GM08714 (cell line): Measurements from ENCODE around the gene STARD3.

Experiments used
- H3K4me3 ChIP-seq: fragments of 200-500 bp; sonication (Bioruptor generic); 2 replicates; pipeline ENCODE4 v1.5.1; 2014; ENCODE audit warnings: mild to moderate bottlenecking, low read length, inconsistent platforms
- ZNF274 ChIP-seq: IDR thresholded peaks from 2 replicates; pipeline ENCODE4 v1.6.1; 2012; ENCODE audit warnings: mild to moderate bottlenecking, low read depth, low read length

Gene STARD3

DNA sequence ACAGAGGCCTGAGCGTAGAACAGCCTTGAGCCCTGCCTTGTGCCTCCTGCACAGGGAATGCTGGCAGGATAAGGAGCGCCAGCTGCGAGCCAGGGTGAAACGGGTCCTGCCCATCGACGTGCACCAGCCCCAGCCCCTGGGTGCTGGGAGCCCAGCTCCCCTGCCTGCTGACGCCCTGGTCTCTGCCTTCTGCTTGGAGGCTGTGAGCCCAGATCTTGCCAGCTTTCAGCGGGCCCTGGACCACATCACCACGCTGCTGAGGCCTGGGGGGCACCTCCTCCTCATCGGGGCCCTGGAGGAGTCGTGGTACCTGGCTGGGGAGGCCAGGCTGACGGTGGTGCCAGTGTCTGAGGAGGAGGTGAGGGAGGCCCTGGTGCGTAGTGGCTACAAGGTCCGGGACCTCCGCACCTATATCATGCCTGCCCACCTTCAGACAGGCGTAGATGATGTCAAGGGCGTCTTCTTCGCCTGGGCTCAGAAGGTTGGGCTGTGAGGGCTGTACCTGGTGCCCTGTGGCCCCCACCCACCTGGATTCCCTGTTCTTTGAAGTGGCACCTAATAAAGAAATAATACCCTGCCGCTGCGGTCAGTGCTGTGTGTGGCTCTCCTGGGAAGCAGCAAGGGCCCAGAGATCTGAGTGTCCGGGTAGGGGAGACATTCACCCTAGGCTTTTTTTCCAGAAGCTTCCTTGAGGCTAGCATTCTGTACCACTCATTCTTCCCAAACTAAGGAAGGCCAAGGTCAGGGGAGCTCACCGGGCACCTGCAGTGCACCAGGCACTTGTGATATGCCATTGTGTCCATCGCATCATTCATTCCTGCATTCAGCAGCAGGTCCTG lies 33.2 kb downstream of the STARD3 start:
- TF ChIP-seq ZNF274: no peak
- no peak overlapping the region for H3K4me3 ChIP-seq

DNA sequence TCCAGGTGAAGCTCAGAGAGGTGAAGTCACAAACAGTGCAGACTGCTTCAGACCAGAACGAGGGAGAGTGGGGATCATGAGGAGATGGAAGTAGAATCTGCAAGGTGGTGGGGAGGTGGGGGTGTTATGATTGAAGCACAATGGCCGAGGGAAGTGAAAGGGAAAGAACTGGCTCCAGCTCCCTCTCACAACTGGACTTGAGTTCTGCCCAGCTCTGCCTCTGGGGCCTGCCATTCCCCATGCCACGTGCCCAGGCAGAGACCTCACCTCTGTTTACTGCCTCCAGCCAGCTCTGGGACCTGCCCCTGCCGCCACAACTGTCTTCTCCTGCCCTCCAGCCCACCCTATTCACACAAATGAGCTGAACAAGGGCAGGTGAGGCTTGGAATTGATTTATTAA lies 33.8 kb downstream of the STARD3 start:
- no peak for TF ChIP-seq ZNF274
- H3K4me3 ChIP-seq: no peak overlapping the region

DNA sequence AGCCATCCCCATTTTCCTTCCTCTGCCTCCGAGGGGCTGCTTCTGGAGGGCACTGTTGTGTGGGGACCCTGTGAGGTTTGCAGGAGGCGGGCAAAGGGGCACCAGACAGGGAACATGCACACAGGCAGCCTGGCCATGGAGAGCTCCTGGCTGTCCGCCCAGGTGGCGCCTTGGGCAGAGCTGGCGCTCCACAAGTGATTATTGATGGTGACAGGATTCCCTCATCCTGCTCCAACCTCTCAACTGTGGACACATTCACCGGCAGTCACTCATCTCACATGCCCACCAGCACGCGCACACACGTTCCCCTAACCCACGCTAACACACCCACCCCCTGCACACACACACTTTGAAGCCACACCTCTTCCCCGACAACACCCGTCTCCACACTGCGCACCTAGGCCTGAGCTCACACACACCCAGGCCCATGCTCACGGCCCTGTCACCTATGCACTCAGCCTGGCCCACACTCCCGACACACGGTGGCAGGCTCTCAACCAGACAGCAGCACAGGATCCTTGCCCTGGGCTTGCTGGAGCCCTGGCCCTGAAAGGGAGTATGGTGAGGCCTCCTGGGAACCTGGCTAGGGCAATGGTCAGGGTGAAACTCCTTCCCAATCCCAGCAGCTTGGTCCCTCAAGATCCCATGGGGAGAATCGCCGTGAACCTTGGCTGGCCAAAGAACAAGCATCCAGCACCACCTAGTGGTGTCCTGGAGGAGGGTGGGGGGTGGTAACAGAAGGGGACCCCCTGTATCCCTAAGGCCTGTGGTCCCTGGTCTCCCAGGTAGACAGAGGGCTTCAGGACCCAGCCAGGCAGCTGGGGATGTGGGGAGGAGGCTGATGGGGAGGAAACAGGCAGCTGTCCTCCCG lies 34.9 kb downstream of the STARD3 start:
- TF ChIP-seq ZNF274: no peak
- no peak overlapping the region for H3K4me3 ChIP-seq

DNA sequence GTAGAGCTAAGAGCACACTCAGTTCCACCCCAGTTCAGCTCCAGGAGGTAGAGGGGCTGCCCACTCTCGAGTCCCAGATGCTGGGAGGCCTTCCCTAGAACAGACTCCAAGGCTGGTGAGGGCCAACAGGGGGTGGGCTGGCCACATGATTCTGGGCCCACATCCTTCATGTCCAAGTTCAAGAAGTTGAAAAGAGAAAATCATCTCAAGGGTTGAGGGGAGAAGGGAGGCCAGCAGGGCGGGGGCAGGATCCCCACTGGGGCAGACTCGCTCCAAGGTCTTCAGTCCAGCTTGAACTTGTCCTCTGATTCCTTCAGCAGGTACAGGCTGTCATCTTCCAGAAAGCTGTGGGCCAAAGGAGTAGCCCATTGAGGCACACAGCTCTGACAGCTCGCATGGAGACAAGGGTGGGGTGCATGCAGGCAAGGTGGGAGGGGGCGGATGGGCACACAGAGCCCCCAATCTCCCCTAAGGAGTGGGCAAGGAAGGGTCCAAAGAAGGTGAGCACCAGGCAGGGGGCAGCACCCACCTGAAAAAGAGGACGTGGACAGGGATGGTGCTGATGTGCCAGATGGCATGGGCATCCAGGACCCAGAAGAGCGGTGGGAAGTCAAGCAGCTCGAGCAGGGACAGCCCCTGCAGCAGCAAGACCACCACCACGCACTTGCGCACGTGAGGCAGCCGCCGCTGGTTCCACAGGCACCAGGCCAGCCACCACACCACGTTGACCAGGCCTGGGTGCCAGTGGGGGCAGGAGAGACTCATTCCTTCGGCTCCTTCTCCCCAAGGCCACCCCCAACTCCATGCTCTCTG lies 35.8 kb downstream of the STARD3 start:
- no peak for TF ChIP-seq ZNF274
- no peak overlapping the region for H3K4me3 ChIP-seq

DNA sequence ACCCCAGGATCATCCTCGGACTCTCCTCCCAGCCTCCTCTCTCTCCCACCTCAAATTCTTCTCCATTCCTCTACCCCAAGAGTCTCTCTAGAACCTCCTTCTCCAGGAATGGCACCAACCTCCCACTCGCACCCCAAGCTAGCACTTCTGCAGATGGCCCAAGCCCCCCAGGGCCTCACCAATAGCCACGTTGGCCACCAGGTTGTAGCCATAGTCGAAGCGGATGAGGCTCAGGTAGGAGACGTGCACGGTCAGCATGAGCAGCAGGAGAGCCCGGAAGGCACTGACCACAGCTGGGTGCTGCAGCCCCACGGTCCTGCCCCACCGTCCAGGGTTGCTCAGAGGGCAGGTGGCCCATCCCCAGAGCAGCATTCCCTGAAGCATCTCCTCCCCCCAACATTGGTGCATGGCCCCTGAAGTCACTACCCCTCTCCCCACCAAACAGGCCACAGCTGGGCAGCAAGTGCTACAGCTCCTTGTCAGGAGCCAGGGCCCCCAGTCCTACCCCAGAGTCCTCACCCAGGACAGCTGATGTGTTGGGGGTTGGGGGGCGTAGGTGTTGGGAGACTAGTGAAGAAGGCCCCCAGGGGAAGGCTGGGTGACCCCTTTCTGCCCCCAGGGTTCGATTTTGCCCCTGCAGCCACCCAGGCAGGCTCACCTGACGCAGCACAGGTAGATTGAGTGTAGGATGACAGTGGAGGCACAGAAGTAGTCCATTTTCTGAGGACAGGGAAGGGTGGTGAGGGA lies 36.6 kb downstream of the STARD3 start:
- no peak overlapping the region for H3K4me3 ChIP-seq
- TF ChIP-seq ZNF274: no peak

DNA sequence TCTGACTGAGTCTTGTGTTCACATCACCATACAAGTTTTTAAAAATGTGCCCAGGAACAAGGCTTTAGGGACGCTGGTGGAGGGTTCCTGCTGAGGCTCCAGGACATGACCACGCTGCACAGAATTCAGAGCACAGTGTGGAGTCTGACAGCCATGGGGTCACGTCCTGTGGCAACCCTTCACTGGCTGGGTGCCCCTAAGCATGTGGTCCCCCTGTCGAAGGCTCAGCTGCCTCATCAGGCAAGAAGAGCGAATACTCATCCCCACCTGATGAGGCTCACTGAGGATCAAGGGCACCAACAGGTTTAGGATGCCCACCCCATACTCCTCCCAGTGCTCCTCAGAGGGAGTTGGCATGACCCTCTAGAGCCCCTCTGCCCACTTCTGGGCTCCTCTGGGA lies 37.2 kb downstream of the STARD3 start:
- no peak for TF ChIP-seq ZNF274
- H3K4me3 ChIP-seq: no peak overlapping the region

DNA sequence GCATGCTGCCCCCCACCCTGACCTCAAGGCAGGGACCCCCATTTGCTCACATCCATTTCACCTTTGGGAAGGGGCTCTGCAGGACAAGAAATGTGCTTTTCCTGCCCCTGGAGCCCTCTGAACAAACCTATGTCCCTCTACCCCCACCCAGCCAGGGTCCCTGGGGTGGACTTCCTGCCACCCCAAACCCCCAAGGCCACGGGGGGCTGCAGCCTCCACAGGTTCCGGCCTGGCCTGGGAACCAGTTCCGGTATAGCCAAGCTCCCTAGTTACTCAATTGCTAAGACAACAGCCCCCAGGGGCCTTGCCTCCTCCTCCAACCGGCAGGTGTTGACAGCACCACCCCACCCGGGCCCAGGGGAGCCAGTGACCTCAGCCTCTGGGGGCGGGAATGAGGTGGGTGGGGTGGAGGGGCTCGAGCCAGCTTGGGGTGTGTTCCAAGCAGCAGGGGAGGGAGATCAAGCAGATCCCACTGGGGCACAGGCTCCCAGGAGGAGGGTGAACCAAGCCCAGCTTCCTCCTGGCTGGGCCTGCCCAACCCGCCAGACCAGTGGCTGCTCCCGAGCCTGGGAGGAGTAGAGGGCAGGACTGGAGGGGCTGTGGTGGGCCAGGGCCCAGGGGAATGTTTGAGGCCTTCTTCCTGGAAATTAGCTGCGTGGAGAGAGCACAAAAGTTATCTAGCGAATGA lies 37.9 kb downstream of the STARD3 start:
- TF ChIP-seq ZNF274: no peak
- no peak overlapping the region for H3K4me3 ChIP-seq

DNA sequence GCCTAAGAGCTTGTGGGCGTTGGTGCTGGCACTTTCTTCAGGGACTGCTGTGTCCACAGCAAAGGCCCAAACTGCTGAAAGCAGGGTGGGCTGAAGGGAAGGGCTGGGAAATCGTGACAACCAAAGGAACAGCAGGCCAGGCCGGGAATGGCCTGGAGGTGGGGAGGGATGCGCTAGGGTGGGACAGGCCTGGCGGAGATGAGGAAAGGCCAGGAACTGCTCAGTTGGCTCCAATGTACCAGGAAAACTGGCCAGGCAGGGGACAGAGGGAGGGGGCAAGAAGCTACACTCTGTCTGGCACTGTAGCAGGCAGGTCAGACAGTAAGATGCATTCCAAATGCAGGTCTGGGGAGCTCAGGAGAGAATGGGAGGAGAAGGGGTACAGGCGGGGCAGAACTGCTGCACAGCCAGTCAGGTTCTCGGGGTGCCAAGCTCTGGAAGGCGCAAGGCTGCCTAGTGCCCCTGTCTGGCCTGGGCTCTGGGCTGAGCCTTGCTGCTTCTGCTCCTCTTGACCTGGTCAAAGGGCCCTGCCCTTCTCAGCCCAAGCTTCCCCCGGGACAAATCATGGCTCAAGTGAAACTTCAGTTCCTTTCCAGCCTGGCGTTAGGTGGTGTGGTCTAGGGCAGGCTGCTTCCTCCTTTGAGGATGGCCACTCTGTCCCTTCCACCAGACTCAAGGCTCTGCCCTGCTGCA lies 38.6 kb downstream of the STARD3 start:
- no peak overlapping the region for H3K4me3 ChIP-seq

DNA sequence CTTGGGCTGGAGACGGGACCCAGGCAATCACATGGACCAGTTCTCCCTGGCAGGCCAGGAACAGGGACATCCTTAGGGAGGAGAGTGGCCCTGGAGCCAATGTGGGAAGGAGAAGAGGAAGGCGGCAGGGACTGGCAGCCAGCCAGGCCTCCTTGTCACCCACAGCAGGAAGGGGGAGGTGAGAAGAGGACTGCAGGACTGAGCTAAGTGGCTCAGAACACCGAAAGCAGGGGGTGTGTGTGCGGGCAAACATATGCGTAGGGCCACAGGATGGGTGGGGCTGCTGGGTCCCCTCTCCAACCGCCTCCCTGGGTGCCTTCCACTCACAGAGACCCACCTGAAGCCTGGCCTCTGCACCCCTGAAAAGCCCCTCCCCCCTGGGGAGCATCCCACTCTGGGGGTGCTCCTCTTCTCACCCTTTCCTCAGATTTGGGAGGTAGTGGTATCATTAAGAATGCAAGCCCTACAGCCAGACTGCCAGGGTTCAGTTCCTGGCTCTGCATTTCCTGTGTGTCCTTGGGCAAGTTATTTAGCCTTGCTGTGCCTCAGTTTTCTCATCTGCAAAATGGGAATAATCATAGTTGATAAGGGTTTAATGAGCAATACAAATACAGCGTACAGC lies 39.4 kb downstream of the STARD3 start:
- H3K4me3 ChIP-seq: no peak overlapping the region
- TF ChIP-seq ZNF274: no peak

More for the DNA sequence above, 38.6 kb downstream of the STARD3 start:
- no peak for TF ChIP-seq ZNF274

DNA sequence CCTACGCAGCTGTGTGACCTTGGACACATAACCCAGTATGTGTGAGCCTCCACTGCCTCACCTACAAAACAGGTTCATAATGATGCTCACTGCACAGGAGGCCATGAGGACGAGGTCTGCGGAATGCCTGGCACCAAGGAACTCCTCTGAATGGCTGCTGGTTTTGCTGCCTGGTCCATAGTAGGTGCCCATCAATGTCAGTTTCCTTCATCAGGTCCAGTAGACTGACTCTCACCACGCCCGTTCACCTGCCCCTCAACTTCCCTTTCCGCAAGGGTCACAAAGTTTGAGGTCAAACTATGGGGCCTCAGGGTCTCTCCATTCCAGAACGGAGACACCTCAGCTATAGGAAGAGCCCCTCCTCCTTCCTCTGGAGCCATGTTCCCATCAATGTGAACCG lies 40.1 kb downstream of the STARD3 start:
- no peak overlapping the region for H3K4me3 ChIP-seq
- no peak for TF ChIP-seq ZNF274

DNA sequence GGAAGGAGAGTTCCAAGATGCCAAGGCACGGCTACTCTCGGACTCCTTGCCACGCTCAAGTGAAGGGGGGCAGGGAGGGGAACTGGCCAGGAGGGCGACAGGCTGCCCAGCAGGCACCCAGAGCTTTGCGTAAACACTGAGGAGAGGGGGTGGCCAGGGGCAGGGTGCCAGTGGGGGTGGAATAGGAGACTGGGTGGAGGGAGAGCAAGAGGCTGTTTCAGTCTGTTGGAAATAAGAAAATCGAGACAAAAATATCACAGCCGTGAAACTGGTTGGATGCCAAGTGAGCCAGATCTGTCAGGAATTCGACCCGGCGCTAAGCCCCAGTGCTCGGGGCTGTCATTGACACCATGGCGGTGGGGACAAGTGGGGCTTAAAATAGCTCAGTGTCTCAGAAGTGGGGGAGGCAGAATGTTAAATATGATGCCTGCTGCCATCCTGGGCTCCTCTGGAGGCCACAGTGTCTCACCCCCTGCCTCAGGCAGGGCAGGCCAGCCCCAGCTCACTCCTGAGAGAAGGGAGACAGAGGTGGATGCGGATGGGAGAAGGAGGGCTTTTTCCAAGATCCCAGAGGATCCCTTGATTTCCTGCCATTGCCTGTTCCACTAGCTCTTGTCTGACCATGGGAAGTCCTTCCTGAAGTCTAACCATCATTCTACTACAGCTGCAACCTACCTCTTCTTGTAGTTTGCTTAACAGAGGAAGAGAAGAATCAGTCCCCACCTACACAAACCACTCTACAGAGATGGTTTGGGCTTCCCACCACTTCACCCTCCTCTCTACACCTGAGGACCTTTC lies 40.8 kb downstream of the STARD3 start:
- H3K4me3 ChIP-seq: no peak overlapping the region
- no peak for TF ChIP-seq ZNF274
